ENCODE measurements around the gene PAXIP1. TPM values are rescaled to one million over a fixed set of nuclear protein-coding genes. Genes with fewer than 3 reads are reported as not detected.

PAXIP1 gene
- total RNA-seq, 1 experiment from 2014 or later: 13.7 TPM

DNA sequence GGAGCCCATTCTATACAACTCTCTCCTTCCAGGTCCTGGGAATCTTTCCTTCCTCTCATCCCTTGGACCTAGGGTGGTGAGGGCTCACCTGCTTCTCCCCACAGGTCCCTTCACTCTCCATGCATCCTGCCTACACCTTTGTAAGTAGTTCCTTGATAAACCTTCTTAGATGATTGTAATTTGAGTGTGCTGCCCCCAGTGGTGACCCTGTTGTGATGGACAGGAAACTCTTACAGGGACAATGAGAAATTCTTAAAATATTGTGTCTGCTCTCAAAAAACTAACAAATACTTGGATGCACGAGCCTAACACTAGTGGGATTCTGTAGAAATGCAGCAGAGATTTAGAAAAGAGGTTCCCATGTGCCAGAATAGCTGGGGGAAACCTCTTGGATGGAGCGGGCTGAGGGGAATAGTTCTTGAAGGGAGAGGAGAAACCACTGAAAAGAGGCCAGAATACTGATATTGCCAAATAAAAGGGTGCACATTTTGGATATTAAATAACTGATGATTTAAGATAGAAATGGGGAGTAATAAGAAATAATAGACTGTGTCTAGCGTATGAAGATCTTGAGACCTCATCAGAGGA is 6.7 kb upstream of the PAXIP1 start:
- peak; percentile 21 for DNase-seq (ENCODE audit: unreplicated experiment)

DNA sequence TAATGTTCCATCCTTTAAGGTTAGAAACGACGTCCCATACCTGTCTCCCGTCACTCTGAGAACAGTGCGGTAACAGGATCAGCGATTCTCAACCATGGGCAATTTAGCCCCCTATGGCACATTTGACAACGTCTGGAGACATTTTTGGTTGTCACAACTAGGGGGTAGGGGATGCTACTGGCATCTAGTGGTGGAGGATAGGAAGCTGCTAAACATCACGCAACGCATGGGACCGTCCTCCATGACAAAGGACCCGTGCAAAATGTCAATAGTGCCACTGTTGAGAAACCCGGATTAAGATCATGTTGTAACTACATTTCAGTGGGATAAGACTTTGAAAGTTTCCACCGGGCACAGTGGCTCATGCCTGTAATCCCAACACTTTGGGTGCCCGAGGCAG is 5.0 kb upstream of the PAXIP1 start:
- DNase-seq (ENCODE audit: unreplicated experiment): no peak
- H3K27me3 Mint-ChIP-seq (ENCODE audit: insufficient read depth, unreplicated experiment): no peaks in the 10 kb centered on the region
- no peaks in the 10 kb centered on the region for H3K4me1 Mint-ChIP-seq (ENCODE audit: insufficient read depth, unreplicated experiment)
- H3K27ac Mint-ChIP-seq (ENCODE audit: low read depth, unreplicated experiment): no peak overlapping the region
- ChIA-PET POLR2A (interaction anchor here (0.6 to 1.3 kb wide), 3 partner anchors 10 to 251 kb away, joined by 3 to 6 read pairs (median 3); no protein-coding TSS in a partner anchor), CTCF (interaction anchor here (0.6 to 1.1 kb wide), 6 partner anchors 9 to 750 kb away, joined by 3 to 6 read pairs (median 4); no protein-coding TSS in a partner anchor)
- no TSS peak for BruUV-seq (replicated peaks)
- peaks cover 7% of the 10 kb centered on the region for H3K36me3 Mint-ChIP-seq (ENCODE audit: insufficient read depth, unreplicated experiment)
- intact Hi-C loops (cut with micrococcal nuclease): loop anchor here (10.0 kb wide), 1 partner anchor 337 kb away; no protein-coding TSS in a partner anchor
- H3K4me3 Mint-ChIP-seq (ENCODE audit: unreplicated experiment): no peak overlapping the region
- TF ChIP-seq, protein P1, sequence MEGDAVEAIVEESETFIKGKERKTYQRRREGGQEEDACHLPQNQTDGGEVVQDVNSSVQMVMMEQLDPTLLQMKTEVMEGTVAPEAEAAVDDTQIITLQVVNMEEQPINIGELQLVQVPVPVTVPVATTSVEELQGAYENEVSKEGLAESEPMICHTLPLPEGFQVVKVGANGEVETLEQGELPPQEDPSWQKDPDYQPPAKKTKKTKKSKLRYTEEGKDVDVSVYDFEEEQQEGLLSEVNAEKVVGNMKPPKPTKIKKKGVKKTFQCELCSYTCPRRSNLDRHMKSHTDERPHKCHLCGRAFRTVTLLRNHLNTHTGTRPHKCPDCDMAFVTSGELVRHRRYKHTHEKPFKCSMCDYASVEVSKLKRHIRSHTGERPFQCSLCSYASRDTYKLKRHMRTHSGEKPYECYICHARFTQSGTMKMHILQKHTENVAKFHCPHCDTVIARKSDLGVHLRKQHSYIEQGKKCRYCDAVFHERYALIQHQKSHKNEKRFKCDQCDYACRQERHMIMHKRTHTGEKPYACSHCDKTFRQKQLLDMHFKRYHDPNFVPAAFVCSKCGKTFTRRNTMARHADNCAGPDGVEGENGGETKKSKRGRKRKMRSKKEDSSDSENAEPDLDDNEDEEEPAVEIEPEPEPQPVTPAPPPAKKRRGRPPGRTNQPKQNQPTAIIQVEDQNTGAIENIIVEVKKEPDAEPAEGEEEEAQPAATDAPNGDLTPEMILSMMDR (IDR thresholded peaks at IDR 0.05; ENCODE audit: unreplicated experiment): no peak
- no peaks in the 10 kb centered on the region for H3K9me3 Mint-ChIP-seq (ENCODE audit: unreplicated experiment)

More for the DNA sequence above, 6.7 kb upstream of the PAXIP1 start:
- POLR2A ChIA-PET: interaction anchor here (0.8 kb wide), 1 partner anchor 56 kb away, joined by 3 read pairs; no protein-coding TSS in a partner anchor
- Mint-ChIP-seq H3K9me3 (ENCODE audit: unreplicated experiment) (no peaks in the 10 kb centered on the region), H3K36me3 (ENCODE audit: insufficient read depth, unreplicated experiment) (peaks cover 7% of the 10 kb centered on the region), H3K4me1 (ENCODE audit: insufficient read depth, unreplicated experiment) (no peaks in the 10 kb centered on the region), H3K4me3 (ENCODE audit: unreplicated experiment) (no peak overlapping the region), H3K27me3 (ENCODE audit: insufficient read depth, unreplicated experiment) (no peaks in the 10 kb centered on the region), H3K27ac (ENCODE audit: low read depth, unreplicated experiment) (no peak overlapping the region)
- intact Hi-C loops (cut with micrococcal nuclease): loop anchor here (10.0 kb wide), 1 partner anchor 335 kb away; no protein-coding TSS in a partner anchor
- TF ChIP-seq, protein P1 (IDR thresholded peaks at IDR 0.05; ENCODE audit: unreplicated experiment): peak; percentile 16
- CTCF ChIA-PET: interaction anchor here (0.6 to 1.3 kb wide), 2 partner anchors 9 to 14 kb away, joined by 4 to 5 read pairs; no protein-coding TSS in a partner anchor
- BruUV-seq (replicated peaks): no TSS peak

- ChIA-PET POLR2A (interaction anchor here (0.6 to 4.3 kb wide), 13 partner anchors 11 to 1188 kb away, joined by 3 to 36 read pairs (median 4); partner anchors contain the start of gene INSIG1), CTCF (interaction anchor here (0.6 to 0.7 kb wide), 3 partner anchors 14 to 797 kb away, joined by 3 read pairs; no protein-coding TSS in a partner anchor)
- Mint-ChIP-seq H3K27me3 (ENCODE audit: insufficient read depth, unreplicated experiment) (no peaks in the 10 kb centered on the region), H3K9me3 (ENCODE audit: unreplicated experiment) (no peaks in the 10 kb centered on the region), H3K27ac (ENCODE audit: low read depth, unreplicated experiment) (peak overlapping the region; percentile 87), H3K36me3 (ENCODE audit: insufficient read depth, unreplicated experiment) (peaks cover 7% of the 10 kb centered on the region), H3K4me3 (ENCODE audit: unreplicated experiment) (peak overlapping the region; percentile 88), H3K4me1 (ENCODE audit: insufficient read depth, unreplicated experiment) (no peaks in the 10 kb centered on the region)
- TF ChIP-seq, protein P1 (IDR thresholded peaks at IDR 0.05; ENCODE audit: unreplicated experiment): no peak
- DNase-seq (ENCODE audit: unreplicated experiment): peak; percentile 76
- intact Hi-C loops (cut with micrococcal nuclease): loop anchor here (2.0 to 10.0 kb wide), 4 partner anchors 75 to 341 kb away; partner anchors contain the start of gene INSIG1
- no TSS peak for BruUV-seq (replicated peaks)
Measured at GRCh38 chr7:155003376-155004214, 671 bp upstream of the PAXIP1 start.

Data from MCF 10A (cell line).